RKO (cell line): ENCODE data around the gene RFPL3.
A peak's percentile ranks its signal among the peaks of the same experiment; 100 is the strongest.
"Not testable (repeated sequence)": the region's sequence is repeated elsewhere in the genome, so short reads cannot be mapped to it uniquely, and the experiment has no call there.

Experiments used
- DNase-seq: peaks from one replicate; pipeline ENCODE4 v3.0.0-alpha.2; 2016; ENCODE audit warnings: low spot score

The RFPL3 gene

GRCh38 chr22:32357567-32357966 is at the start of gene RFPL3:
TSS of gene RFPL3 (plus strand) at chr22:32357867. CDS start at chr22:32358072, 205 bp downstream.
- not testable (repeated sequence) for DNase-seq

GRCh38 chr22:32308191-32308590 is 49.5 kb upstream of the RFPL3 start:
- DNase-seq, result no peak

GRCh38 chr22:32308934-32309333 is 48.7 kb upstream of the RFPL3 start:
- DNase-seq, result no peak

- no peak for DNase-seq
These were observed 47.9 kb upstream of the RFPL3 start for GRCh38 chr22:32309585-32310251.

- DNase-seq, result no peak
These were observed 46.9 kb upstream of the RFPL3 start for GRCh38 chr22:32310777-32311176.

- no peak for DNase-seq
These were observed 46.1 kb upstream of the RFPL3 start for GRCh38 chr22:32311551-32312071.

GRCh38 chr22:32312748-32313147 is 44.9 kb upstream of the RFPL3 start:
- DNase-seq, result no peak

GRCh38 chr22:32313532-32313931 is 44.1 kb upstream of the RFPL3 start:
- no peak for DNase-seq

- no peak for DNase-seq
These were observed 40.1 kb upstream of the RFPL3 start for GRCh38 chr22:32317524-32317923.

- no peak for DNase-seq
These were observed 39.3 kb upstream of the RFPL3 start for GRCh38 chr22:32318361-32318760.

- no peak for DNase-seq
These were observed 37.7 kb upstream of the RFPL3 start for GRCh38 chr22:32319861-32320406.

- DNase-seq, result no peak
These were observed 34.7 kb upstream of the RFPL3 start for GRCh38 chr22:32322986-32323385.

- no peak for DNase-seq
These were observed 34.0 kb upstream of the RFPL3 start for GRCh38 chr22:32323513-32324164.

GRCh38 chr22:32324505-32325415 is 32.9 kb upstream of the RFPL3 start:
- DNase-seq, result no peak

- DNase-seq, result no peak
These were observed 32.3 kb upstream of the RFPL3 start for GRCh38 chr22:32325416-32325801.

GRCh38 chr22:32325811-32326237 is 31.8 kb upstream of the RFPL3 start:
- no peak for DNase-seq

GRCh38 chr22:32326647-32327046 is 31.0 kb upstream of the RFPL3 start:
- peak; percentile 3 for DNase-seq

- peak; percentile 14 for DNase-seq
These were observed 30.6 kb upstream of the RFPL3 start for GRCh38 chr22:32327066-32327465.

- DNase-seq, result no peak
These were observed 30.0 kb upstream of the RFPL3 start for GRCh38 chr22:32327596-32328171.

GRCh38 chr22:32328306-32329201 is 29.1 kb upstream of the RFPL3 start:
- DNase-seq, result no peak

GRCh38 chr22:32329202-32329645 is 28.4 kb upstream of the RFPL3 start:
- no peak for DNase-seq
